T-helper 2 cell (primary cell): Measurements from ENCODE around the gene NASP.

Experiments
- DNase-seq, 5 experiments: peaks; one replicate each; pipeline versions ENCODE4 v3.0.0 to v3.0.0-alpha.2; 2012 to 2022
- total RNA-seq, 2 donors: gene quantifications; one replicate each; lab custom pipeline; 2026; lab: John Stamatoyannopoulos, UW

The NASP gene, protein sequence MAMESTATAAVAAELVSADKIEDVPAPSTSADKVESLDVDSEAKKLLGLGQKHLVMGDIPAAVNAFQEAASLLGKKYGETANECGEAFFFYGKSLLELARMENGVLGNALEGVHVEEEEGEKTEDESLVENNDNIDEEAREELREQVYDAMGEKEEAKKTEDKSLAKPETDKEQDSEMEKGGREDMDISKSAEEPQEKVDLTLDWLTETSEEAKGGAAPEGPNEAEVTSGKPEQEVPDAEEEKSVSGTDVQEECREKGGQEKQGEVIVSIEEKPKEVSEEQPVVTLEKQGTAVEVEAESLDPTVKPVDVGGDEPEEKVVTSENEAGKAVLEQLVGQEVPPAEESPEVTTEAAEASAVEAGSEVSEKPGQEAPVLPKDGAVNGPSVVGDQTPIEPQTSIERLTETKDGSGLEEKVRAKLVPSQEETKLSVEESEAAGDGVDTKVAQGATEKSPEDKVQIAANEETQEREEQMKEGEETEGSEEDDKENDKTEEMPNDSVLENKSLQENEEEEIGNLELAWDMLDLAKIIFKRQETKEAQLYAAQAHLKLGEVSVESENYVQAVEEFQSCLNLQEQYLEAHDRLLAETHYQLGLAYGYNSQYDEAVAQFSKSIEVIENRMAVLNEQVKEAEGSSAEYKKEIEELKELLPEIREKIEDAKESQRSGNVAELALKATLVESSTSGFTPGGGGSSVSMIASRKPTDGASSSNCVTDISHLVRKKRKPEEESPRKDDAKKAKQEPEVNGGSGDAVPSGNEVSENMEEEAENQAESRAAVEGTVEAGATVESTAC
- total RNA-seq = 225 to 461 reads per million in 2 donors

DNA sequence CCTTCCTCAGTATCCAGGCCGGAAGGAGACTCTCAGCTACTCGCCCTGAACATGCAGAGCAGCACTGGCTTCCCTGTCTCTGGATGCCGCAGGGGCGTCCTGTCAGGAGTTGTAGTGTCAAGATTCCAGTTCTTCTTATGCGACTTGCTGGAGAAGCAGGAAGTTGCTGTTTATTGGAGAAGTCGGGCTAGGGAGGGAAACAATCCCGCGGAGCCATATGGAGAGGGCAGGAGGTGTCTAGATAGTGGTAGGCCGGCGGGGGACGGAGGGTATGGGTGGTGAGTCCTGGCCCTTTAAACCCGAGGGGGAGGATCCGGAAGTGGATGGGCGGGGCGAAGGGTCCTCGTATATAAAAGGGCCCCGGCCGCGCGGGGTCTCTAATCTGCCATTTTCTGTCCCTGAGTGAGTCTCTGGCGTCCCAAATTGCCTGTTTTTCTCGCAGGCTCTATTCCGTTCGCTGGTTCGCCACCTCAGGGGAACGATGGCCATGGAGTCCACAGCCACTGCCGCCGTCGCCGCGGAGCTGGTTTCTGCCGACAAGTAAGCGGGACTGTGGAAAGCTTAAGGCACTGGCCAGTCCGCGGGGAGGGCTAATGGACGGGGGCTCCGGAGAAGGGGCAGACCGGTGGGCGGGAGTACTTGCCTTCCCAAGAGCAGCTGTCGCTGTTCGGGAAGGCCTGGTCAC lies at the start of gene NASP:
Gene NASP (plus strand): TSS at position 376 of the 685 bp plus-strand sequence. CDS start 106 bp downstream, at position 482.
- DNase-seq = peak; percentile 83 to 89 (median 86)

DNA sequence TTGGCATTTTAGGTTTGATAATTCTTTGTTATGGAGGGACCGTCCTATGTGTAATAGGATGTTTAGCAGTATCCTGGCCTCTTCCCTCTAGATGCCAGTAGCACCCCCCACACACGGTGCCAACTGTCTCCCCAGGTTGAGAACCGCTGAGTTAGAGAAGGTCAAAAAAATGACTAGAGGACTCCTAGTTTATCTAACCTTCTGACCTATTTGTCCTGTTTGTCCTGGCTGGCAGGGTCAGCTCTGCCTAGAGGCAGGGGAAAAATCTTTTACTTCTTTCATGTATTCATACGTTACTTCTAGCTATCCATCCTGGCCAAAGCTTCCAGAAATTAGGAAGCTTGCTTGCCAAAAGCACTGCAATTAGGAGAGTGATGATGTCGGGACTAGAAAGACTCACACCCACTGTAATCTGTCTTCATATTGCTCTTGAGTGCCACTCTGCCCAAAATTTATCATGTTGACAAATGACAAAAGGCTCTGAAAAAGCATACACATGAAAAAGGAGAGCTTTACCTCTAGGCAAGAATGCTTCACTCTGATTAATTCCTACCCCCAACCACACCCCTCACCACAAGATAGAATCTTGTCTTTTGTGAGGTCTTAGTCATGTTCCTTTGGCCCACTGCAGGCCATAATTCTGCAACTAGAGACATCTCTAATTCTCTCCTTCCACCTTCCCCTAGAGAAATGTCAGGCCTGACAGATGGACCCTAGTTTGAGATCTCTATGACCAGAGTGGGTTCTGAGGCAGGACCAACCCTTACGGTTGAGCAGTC lies 47.7 kb upstream of the NASP start:
- peak in 1 of 5 experiments; percentile 72 for DNase-seq

DNA sequence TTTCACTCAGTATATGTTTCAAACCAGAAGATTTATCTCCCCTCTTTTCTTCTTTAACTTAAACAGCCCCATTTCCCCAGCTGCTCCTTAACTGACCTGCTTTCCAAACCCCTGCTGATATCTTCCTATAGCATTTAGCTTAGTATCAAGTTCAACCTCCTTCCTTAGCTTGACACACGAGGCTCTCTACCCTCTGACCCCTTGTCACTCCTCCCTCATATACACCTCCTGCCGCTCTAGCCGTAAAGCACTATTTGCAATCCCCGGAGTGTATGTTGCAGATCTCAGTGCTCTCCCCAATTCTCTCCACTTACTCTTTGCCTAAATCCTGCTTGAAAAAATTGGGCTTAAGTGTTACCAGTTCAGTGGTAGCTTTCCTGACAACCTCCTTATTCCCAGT lies 47.0 kb upstream of the NASP start:
- no peak for DNase-seq

DNA sequence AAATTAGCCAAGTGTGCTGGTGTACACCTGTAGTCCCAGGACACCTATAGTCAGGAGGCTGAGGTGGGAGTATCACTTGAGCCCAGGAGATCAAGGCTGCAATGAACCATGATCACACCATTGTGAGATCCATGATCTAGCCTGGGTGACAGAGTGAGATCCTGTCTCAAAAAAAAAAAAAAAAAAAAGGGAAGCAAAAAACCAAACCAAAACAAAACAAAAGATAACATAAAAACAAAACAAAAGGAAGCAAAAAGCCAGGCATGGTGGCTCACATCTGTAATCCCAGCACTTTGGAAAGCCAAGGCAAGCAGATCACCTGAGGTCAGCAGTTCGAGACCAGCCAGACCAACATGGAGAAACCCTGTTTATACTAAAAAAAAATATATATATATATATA lies 42.6 kb upstream of the NASP start:
- no peak for DNase-seq

DNA sequence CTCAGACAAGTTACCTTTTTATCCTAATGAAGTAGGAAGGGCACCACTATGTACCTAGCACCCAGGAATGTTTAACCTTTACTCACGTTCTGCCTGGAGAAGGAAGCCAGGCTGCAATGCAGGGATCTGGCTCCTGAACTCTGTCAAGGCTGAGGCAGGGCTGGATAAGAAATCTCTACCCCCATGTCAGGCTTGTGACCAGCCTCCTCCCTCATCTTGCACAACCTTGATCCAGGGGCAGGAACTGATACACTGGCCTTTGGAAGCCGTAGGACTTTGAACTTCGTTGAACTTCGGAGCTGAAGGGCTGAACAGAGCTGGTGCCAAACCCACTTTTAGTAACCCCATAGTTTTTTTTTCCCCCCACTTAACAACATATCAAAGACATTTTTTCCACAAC lies 41.2 kb upstream of the NASP start:
- DNase-seq = no peak

DNA sequence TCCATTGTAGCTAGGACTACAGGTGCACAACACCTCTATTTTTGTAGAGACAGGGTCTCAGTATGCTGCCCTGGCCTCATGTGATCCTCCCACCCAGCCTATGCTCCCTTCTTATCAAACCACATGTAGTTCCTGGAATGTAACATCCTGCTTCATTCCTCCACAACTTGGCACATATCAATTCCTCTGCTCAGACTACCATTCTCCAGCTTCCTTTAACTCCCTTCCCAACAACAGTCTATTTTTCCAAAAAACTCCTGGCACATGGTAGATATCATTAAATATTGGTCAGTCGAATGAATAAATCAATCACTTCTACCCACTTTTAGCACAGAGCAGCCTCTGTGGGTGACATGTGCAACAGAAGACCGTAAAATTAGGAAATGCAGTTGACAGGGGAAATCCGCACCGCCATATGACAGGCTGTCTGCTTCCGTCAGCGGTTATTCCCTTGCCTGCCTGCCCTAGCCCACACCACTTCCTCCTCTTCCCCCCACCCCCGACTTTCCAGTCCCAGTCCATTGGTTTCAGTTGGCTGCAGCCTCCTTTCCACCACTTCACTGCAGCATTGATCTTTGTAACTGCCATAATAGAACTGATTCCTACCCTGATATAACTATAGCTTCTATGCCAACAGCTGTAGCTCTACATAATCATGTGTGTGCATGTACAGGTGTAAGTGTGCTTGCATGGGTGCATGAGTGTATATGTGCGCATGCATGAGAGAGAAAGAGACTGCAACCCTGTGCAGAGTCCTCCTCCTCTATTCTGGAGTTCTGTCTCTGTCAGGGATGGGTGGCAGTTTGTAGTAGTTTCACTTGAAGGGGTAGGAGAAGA lies 40.0 kb upstream of the NASP start:
- DNase-seq = peak; percentile 44 to 91 (median 71)

DNA sequence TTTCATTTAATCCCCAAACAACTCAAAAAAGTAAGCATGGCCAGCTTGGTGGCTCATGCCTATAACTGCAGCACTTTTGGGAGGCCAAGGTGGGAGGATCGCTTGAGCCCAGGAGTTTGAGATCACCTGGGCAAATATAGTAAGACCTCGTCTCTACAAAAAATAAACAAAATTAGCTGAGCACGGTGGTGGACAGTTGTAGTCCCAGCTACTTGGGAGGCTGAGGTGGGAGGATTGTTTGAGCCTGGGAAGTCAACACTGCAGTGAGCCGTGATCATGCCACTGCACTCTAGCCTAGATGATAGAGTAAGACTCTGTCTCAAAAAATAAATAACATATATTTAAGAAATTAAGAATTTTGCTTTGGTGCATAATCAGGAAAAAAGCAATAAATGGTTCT lies 39.3 kb upstream of the NASP start:
- DNase-seq = no peak

DNA sequence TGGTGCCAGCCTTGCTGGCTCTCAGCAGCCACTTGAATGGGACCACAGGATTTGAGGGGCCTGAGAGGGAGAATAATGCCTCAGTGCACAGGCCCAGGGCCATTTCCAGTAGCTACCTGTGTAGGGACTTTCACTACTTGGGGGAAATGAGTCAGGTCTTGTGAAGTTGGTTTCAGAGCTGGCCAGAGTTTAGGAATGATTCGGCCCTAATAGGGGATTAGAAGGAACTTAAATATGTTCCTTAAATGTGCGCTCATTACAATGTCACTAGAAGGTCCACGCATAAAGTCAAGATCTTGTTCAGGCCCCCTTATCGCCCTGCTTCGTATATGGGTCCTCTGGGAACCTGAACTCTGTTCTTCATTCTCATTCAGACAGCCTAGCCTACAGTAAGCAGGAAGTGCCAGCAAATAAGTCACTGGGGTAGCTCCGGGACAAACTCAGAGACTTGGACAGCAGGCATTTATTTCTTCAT lies 38.8 kb upstream of the NASP start:
- DNase-seq = peak in 1 of 5 experiments; percentile 39

DNA sequence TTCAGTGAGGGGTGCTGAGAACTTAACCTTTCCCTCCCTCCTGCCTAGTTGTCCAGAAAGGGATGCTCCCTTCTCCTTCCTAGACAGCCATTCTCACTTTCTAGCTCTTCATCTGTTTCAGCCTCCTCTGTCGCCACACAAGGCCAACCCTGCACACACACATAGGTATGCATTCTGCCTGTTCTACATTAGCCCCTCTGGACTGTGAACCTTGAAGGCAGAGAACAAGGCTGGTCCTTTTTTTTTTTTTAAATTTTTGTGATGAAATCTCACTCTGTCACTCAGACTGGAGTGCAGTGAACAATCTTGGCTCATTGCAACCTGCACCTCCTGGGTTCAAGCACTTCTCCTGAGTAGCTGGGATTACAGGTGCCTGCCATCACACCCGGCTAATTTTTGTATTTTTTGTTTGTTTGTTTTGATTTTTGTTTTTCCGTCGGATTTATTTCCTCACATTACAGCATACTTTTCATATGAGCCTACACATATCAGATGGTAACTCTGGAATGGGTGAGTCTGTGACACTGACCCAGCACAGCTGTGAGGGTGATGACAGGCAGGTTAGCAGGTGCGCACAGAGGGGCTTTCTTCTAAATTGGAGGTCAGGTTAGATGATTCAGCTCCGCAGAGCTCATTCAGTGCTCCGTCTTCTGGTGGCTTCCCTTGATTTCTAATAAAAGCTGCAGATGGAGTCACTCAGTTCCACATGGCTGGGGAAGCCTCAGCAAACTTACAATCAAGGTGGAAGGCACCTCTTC lies 38.1 kb upstream of the NASP start:
- DNase-seq = no peak

DNA sequence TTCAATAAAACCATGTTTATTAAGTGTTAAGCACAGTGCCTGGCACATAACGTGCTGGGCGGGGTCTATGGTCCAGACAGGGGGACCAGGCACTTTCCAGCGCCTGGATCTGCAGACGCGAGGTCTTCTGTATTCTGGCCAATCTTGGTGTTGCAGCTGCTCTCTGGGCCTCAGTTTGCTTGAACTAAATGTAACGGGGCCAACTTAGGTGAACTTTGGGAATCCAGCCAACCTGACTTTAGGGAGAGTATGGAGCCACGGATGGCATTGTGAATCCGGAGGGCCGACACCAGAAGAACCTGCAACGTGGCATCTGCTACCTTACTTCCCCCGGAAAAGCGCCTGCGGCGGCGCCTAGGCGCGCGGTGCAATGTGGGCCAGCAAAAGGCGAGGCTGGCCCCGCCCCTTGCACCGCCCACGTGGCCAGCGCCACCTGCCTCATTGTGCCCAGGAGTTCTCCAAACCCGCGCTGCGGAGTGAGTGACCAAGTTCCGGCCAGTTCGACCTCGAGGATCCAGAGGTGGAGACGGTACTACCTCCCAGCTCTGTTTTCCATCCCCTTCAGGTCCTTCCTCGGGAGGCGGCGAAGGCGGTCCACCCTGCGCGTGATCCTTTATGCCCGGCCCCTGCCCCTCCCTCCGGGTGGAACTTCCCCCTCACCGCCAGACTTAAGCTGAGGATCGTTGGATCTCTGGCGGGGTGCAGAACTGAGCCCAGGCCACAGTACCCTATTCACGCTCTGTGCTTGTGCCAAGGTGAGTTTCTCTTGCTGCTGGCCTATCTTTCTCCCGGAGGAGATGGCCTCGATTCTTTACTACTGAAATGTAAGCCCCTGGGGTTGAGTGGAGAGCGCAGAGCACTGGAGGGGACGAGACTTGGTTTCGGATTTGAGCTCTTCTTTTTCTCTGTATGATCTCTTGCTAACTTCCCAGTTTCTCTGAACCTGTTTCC lies 33.2 kb upstream of the NASP start, which contains the start of gene AKR1A1:
Gene AKR1A1 (plus strand): TSS at position 426 of the 951 bp plus-strand sequence. CDS start 10,969 bp downstream, outside the sequence.
- peak; percentile 73 to 93 (median 79) for DNase-seq

DNA sequence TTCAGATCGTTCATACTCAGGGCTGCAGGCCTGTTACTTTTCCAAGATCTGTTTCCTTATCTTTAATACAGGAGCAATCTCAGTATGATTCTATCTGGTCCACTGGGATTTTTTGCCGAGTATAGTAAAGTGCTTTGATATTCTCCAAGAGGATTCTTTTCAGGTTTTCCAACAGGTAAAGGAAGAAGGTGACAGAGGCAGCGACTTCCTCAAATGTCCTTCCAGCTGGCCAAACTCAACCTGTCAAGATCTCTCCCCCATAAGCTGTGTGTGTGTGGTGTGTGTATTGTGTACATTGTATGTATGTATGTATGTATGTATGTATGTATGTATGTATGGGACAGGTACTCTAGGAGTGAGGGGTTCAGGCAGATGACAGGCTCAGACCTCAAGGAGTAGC lies 32.2 kb upstream of the NASP start:
- DNase-seq = no peak

DNA sequence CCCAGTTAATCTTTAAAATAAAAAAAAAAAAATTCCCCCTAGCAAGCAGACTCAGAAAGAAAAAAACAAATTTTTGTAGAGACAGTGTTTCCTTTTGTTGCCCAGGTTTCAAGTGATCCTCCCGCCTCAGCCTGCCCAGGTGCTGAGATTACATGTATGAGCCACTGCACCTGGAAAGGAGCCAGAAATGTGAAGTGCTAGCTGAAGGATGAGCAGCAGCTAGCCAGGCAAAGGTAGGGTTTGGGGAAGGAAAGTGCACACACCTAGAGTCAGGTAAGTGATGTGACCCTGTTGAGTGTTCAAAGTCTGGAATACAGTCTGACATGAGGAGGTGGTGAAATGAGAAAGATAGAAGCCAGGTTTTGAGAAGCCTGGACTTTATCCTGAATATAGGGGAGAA lies 31.5 kb upstream of the NASP start:
- DNase-seq = peak in 1 of 5 experiments; percentile 24

DNA sequence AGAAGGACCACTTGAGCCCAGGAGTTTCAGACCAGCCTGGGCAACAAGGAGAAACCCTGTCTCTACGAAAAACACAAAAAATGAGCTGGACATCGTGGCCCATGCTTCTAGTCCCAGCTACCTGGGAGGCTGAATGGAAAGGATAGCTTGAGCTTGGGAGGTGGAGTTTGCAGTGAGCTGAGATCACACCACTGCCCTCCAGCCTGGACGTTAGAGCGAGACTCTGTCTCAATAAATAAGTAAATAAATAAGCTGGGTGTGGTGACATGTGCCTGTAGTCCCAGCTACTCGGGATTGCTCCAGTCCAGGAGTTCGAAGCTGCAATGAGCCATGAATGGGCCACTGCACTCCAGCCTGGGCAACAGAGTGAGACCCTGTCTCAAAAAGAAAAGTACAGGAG lies 29.6 kb upstream of the NASP start:
- DNase-seq = no peak

DNA sequence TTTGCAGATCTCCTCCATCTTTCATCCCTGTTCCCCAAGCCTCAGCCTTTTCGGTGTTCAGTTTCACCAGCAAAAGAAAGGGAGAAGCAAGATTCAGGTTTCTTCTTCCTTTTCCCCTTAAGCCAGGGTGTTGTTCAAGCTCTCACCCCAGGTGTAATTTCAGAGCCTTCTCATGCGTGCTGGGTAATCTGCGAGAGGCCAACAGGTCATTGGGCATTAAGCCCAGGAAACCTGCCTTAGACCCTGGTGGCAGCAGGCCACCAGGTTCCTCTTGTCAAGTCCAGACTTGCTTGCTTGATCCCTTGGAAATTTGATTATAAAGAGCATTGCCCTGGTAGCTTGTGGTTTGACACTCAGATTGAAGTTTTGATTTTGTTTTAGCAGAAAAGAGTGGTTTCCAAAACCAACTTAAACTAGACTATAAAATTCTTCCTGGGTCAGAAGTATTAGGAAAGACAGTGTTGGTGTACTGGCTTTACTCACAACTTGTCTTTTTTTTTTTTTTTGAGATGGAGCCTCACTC lies 26.4 kb upstream of the NASP start:
- no peak for DNase-seq

DNA sequence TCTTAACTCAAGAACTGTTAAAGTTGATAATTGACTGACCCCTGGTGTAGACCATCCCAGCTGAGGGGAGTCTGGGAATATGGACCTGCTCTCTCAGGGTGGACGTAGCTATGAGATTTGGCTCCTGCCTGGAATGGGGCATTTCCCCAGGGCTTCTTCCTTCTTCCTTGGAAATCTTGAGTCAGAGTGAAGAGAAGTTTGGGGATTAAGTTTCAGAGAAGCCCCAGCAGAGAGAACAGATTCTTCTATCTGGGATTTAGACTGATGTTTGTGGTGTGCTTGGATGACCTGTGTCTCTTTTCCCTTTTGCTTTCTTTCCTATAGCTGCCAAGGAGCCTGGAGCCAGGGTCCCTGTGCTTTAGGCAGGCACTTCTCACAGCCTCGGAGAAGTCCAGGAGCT lies 20.0 kb upstream of the NASP start:
- no peak for DNase-seq

DNA sequence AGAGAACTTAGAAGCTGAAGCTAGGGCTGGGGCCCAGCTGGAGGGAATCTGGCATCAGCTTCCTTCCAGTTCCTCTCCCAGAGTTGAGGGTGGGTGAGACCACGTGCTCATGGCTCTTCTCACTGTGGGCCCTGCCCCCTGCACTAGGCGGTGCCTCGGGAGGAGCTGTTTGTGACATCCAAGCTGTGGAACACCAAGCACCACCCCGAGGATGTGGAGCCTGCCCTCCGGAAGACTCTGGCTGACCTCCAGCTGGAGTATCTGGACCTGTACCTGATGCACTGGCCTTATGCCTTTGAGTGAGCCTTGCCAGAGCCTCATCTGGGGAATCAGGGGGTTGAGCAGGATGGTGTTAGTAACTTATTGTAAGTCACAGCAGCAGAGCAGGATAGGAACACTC lies 17.1 kb upstream of the NASP start:
- DNase-seq = no peak

DNA sequence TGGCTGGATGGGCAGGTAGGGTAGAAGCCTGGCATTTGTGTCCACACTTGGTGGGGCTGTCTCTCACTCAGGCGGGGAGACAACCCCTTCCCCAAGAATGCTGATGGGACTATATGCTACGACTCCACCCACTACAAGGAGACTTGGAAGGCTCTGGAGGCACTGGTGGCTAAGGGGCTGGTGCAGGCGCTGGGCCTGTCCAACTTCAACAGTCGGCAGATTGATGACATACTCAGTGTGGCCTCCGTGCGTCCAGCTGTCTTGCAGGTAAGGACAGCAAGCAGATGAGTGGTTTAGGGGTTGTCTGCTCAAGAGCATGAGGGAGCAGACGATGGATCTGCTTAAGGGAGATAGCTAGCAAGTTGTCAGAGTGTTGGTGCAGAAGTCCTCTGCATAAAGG lies 15.9 kb upstream of the NASP start:
- no peak for DNase-seq

DNA sequence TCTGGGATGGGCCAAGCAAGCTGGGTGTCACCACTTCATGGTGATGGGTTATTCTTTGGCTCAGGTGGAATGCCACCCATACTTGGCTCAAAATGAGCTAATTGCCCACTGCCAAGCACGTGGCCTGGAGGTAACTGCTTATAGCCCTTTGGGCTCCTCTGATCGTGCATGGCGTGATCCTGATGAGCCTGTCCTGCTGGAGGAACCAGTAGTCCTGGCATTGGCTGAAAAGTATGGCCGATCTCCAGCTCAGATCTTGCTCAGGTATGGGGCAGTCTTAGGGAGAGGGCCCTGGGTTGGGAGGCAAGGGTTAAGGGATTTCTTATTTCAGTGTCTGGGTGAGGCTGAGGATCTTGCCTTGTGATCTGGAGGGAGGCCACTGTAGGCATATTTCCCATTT lies 15.4 kb upstream of the NASP start:
- no peak for DNase-seq

DNA sequence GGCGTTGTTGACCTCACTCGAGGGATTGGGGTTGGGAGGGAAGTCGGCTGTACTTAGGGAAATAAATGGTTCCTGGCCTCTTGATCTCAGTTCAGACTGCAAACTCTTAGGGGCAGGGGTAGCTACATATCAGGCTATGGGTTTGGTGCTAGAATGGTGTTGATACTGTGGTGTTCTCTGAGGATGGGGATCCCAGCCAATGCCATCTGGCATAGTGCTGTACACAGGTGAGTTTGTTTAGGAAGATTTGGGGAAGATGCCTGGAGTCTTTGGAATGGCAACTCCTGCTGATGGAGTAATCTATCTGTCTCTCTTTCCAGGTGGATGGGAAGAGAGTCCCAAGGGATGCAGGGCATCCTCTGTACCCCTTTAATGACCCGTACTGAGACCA lies 14.3 kb upstream of the NASP start:
- no peak for DNase-seq
